Measurements from ENCODE around the gene HTR1E.

- no peak for TF ChIP-seq YY1 (IDR thresholded peaks at IDR 0.05; ENCODE audit: insufficient read depth, insufficient read length)
- TF ChIP-seq ZNF274 (IDR thresholded peaks at IDR 0.05; ENCODE audit: low read depth, low read length) = no peak
Observed at GRCh38 chr6:86964029-86964579, 26.8 kb downstream of the HTR1E start.

Measured in NT2/D1 (cell line).